MM.1S (cell line): ENCODE results near the gene TENT4A.

Experiments used
- DNase-seq: peaks from one replicate; pipeline ENCODE4 v3.0.0-alpha.2; 2015
- H2AFZ ChIP-seq: fragments of 300-600 bp; sonication (generic); 2 replicates; pipeline ENCODE4 v1.6.0; 2016; ENCODE audit warnings: antibody characterized with exemption, low read length
- H3F3A ChIP-seq: fragments of 300-600 bp; sonication (generic); 2 replicates; pipeline ENCODE4 v1.6.1; 2016; ENCODE audit warnings: mild to moderate bottlenecking, antibody characterized with exemption, low read length, moderate library complexity, mixed read lengths; ENCODE audit not compliant: insufficient read depth
- H3K27ac ChIP-seq: fragments of 300-600 bp; sonication (generic); 2 replicates; pipeline ENCODE4 v1.5.1; 2016; ENCODE audit warnings: mild to moderate bottlenecking, low read length
- H3K27me3 ChIP-seq: fragments of 300-600 bp; sonication (generic); replicated peaks from 2 replicates; pipeline ENCODE4 v1.6.0; 2016; ENCODE audit warnings: low read length; ENCODE audit not compliant: insufficient read depth
- H3K36me3 ChIP-seq: fragments of 300-600 bp; sonication (generic); replicated peaks from 2 replicates; pipeline ENCODE4 v1.6.1; 2016; ENCODE audit warnings: mild to moderate bottlenecking, low read length, mixed read lengths; ENCODE audit not compliant: insufficient read depth
- H3K4me1 ChIP-seq: fragments of 300-600 bp; sonication (generic); 2 replicates; pipeline ENCODE4 v1.6.1; 2016; ENCODE audit warnings: low read length, mixed read lengths
- H3K4me2 ChIP-seq: fragments of 300-600 bp; sonication (generic); 2 replicates; pipeline ENCODE4 v1.6.0; 2016; ENCODE audit warnings: low read depth, low read length
- H3K4me3 ChIP-seq: fragments of 300-600 bp; sonication (generic); 2 replicates; pipeline ENCODE4 v1.5.1; 2016; ENCODE audit warnings: low read length, mixed read lengths
- H3K79me2 ChIP-seq: fragments of 300-600 bp; sonication (generic); 2 replicates; pipeline ENCODE4 v1.6.1; 2016; ENCODE audit warnings: mixed run types, low read length, mixed read lengths
- H3K9ac ChIP-seq: fragments of 300-600 bp; sonication (generic); 2 replicates; pipeline ENCODE4 v1.6.1; 2016; ENCODE audit warnings: low read length, mixed read lengths
- H3K9me2 ChIP-seq: fragments of 300-600 bp; sonication (generic); replicated peaks from 2 replicates; pipeline ENCODE4 v1.6.1; 2016; ENCODE audit warnings: mild to moderate bottlenecking, low read length, mixed read lengths; ENCODE audit not compliant: insufficient read depth
- H3K9me3 ChIP-seq: fragments of 300-600 bp; sonication (generic); replicated peaks from 2 replicates; pipeline ENCODE4 v1.6.1; 2016; ENCODE audit warnings: mild to moderate bottlenecking, low read length, mixed read lengths; ENCODE audit not compliant: insufficient read depth
- H4K20me1 ChIP-seq: fragments of 300-600 bp; sonication (generic); 2 replicates; pipeline ENCODE4 v1.6.1; 2016; ENCODE audit warnings: mild to moderate bottlenecking, low read length, moderate library complexity, mixed read lengths; ENCODE audit not compliant: insufficient read depth
- CTCF ChIP-seq: fragments of 300-600 bp; sonication (generic); IDR thresholded peaks from 2 replicates; pipeline ENCODE4 v1.5.1; 2016; ENCODE audit warnings: antibody characterized with exemption, low read length, mixed read lengths
- EZH2 ChIP-seq: fragments of 300-600 bp; sonication (generic); optimal IDR thresholded peaks from 2 replicates; pipeline ENCODE3; 2017; ENCODE audit warnings: low read depth, mild to moderate bottlenecking, antibody characterized with exemption, low read length, mixed read lengths
- EZH2phosphoT487 ChIP-seq: fragments of 300-600 bp; sonication (generic); IDR thresholded peaks from 2 replicates; pipeline ENCODE4 v1.6.1; 2018; ENCODE audit warnings: antibody characterized with exemption, low read length

The TENT4A gene

GRCh38 chr5:6760686-6761085 lies 47.5 kb downstream of the TENT4A start:
- H3K4me2 ChIP-seq, result no peak overlapping the region
- H3F3A ChIP-seq, result no peaks in the 10 kb centered on the region
- H3K9me3 ChIP-seq, result no peaks in the 10 kb centered on the region
- TF ChIP-seq EZH2phosphoT487 (no peak), EZH2 (no peak), CTCF (no peak)
- H3K9me2 ChIP-seq, result no peaks in the 10 kb centered on the region
- no peak overlapping the region for H3K4me3 ChIP-seq
- no peaks in the 10 kb centered on the region for H3K79me2 ChIP-seq
- H3K4me1 ChIP-seq, result no peaks in the 10 kb centered on the region
- H3K36me3 ChIP-seq, result peaks cover 7% of the 10 kb centered on the region; the same call in 1 of the 2 replicates
- no peak overlapping the region for H3K9ac ChIP-seq
- H2AFZ ChIP-seq, result no peak overlapping the region
- H3K27ac ChIP-seq, result no peak overlapping the region
- no peak for DNase-seq
- H4K20me1 ChIP-seq, result no peaks in the 10 kb centered on the region
- no peaks in the 10 kb centered on the region for H3K27me3 ChIP-seq

GRCh38 chr5:6761333-6761732 lies 48.1 kb downstream of the TENT4A start:
- H3K4me3 ChIP-seq, result no peak overlapping the region
- H3K9me2 ChIP-seq, result no peaks in the 10 kb centered on the region
- no peak overlapping the region for H3K27ac ChIP-seq
- peaks cover 2% of the 10 kb centered on the region; the same call in 1 of the 2 replicates for H3K36me3 ChIP-seq
- no peak for DNase-seq
- no peak overlapping the region for H3K4me2 ChIP-seq
- no peaks in the 10 kb centered on the region for H3F3A ChIP-seq
- no peaks in the 10 kb centered on the region for H4K20me1 ChIP-seq
- no peaks in the 10 kb centered on the region for H3K79me2 ChIP-seq
- TF ChIP-seq CTCF, result no peak
- no peak for TF ChIP-seq EZH2phosphoT487
- no peak for TF ChIP-seq EZH2
- no peak overlapping the region for H2AFZ ChIP-seq
- no peaks in the 10 kb centered on the region for H3K4me1 ChIP-seq
- H3K27me3 ChIP-seq, result no peaks in the 10 kb centered on the region
- no peaks in the 10 kb centered on the region for H3K9me3 ChIP-seq
- no peak overlapping the region for H3K9ac ChIP-seq

GRCh38 chr5:6762116-6762515 lies 48.9 kb downstream of the TENT4A start:
- Histone ChIP-seq H3K79me2 (no peaks in the 10 kb centered on the region), H3K9me3 (no peaks in the 10 kb centered on the region), H3K9ac (no peak overlapping the region), H3K4me2 (no peak overlapping the region), H3K9me2 (no peaks in the 10 kb centered on the region), H3K27me3 (no peaks in the 10 kb centered on the region), H3K27ac (no peak overlapping the region), H4K20me1 (no peaks in the 10 kb centered on the region), H3K4me1 (no peaks in the 10 kb centered on the region), H3K36me3 (no peaks in the 10 kb centered on the region), H2AFZ (no peak overlapping the region), H3K4me3 (no peak overlapping the region), H3F3A (no peaks in the 10 kb centered on the region)
- DNase-seq, result no peak
- TF ChIP-seq CTCF (no peak), EZH2 (no peak), EZH2phosphoT487 (no peak)
